Measurements from ENCODE around the gene CFAP74.

DNA sequence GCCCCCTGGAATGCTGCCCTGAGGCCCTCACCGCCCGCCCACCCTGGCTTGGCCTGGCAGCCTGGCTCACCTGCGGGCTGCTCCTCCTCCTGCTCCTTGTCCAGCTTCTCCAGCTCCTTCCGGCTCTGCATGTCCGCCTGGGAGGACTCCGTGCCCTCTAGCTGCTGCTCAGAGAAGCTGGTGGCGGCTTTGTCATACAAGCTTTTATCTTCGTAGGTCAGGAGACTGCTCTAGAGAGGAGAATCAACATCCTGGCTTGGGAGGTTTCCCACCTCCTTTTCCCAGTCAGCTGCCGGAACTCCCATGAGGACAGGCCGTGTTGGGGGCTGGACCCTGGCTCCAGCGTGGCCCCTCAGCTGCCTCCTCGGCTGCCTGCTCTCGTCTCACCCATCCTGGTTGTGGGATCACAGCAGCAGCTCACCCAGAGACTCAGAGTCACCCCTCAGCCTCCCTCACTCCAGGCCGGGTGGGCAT lies 47.9 kb downstream of the CFAP74 start:
- TF ChIP-seq, protein P1, sequence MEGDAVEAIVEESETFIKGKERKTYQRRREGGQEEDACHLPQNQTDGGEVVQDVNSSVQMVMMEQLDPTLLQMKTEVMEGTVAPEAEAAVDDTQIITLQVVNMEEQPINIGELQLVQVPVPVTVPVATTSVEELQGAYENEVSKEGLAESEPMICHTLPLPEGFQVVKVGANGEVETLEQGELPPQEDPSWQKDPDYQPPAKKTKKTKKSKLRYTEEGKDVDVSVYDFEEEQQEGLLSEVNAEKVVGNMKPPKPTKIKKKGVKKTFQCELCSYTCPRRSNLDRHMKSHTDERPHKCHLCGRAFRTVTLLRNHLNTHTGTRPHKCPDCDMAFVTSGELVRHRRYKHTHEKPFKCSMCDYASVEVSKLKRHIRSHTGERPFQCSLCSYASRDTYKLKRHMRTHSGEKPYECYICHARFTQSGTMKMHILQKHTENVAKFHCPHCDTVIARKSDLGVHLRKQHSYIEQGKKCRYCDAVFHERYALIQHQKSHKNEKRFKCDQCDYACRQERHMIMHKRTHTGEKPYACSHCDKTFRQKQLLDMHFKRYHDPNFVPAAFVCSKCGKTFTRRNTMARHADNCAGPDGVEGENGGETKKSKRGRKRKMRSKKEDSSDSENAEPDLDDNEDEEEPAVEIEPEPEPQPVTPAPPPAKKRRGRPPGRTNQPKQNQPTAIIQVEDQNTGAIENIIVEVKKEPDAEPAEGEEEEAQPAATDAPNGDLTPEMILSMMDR (conservative IDR thresholded peaks at IDR 0.05; ENCODE audit: low read depth, low read length), result no peak
- no peak for TF ChIP-seq EZH2 (IDR thresholded peaks at IDR 0.05; ENCODE audit: borderline replicate concordance, low read depth, low read length, poor library complexity, severe bottlenecking)
